Endothelial cell of umbilical vein (primary cell): ENCODE measurements around the gene IZUMO2. TPM values are rescaled to one million over a fixed set of nuclear protein-coding genes. Genes with fewer than 3 reads are reported as not detected.
"Not testable (repeated sequence)": the region's sequence is repeated elsewhere in the genome, so short reads cannot be mapped to it uniquely, and the experiment has no call there.

ENCODE experiments used
- BruUV-seq: library from RNA; stranded (reverse); fragments of 400-500 nt; replicated peaks from 2 replicates; lab custom pipeline; 2021; lab: Mats Ljungman, UMichigan
- CTCF ChIA-PET: fragments of 300-600, 350-600 bp; sonication (Branson Sonifier 250); formaldehyde crosslinking; loops from one replicate; lab custom pipeline; 2021; ENCODE audit warnings: antibody characterized with exemption, inconsistent platforms; lab: Charles Lee
- POLR2A ChIA-PET: fragments of 300-600, 350-600 bp; sonication (Branson Sonifier 250); formaldehyde crosslinking; loops from one replicate; lab custom pipeline; 2021; ENCODE audit warnings: antibody characterized with exemption, inconsistent platforms; lab: Charles Lee
- DNase-seq: peaks from one replicate; pipeline ENCODE4 v3.0.0-alpha.2; 2011; ENCODE audit warnings: low read depth, low spot score
- FAIRE-seq: peaks from 2 replicates; lab custom pipeline; 2011; peaks lifted over from hg19 to GRCh38; lab: Jason Lieb, UNC
- H2AFZ ChIP-seq: 2 replicates; pipeline ENCODE4 v1.6.0; 2012; ENCODE audit warnings: low read depth, low read length, control low read depth, inconsistent platforms
- H3K27ac ChIP-seq: 2 replicates; pipeline ENCODE4 v1.5.1; 2011; ENCODE audit warnings: low read depth, mild to moderate bottlenecking, control low read depth, low read length, moderate library complexity; ENCODE audit not compliant: insufficient read depth
- H3K27me3 ChIP-seq, 2 experiments: 2 replicates each; pipeline versions ENCODE4 v1.6.0 to v1.6.1; 2011; ENCODE audit warnings: low read length in 2 of 2, mixed read lengths in 1 of 2; ENCODE audit not compliant: control insufficient read depth in 2 of 2, insufficient read depth in 2 of 2
- H3K36me3 ChIP-seq, 2 experiments: 2 replicates in 1 of 2; 3 replicates in 1 of 2; pipeline ENCODE4 v1.5.1; 2011; ENCODE audit warnings: low read length in 2 of 2, mild to moderate bottlenecking in 1 of 2, moderate library complexity in 1 of 2; ENCODE audit not compliant: control insufficient read depth in 2 of 2, insufficient read depth in 2 of 2; ENCODE audit errors: extremely low read depth in 1 of 2
- H3K4me1 ChIP-seq: 3 replicates; pipeline ENCODE4 v1.5.1; 2011; ENCODE audit warnings: mild to moderate bottlenecking, low read length; ENCODE audit not compliant: control insufficient read depth, insufficient read depth; ENCODE audit errors: extremely low read depth
- H3K4me2 ChIP-seq: 2 replicates; pipeline ENCODE4 v1.6.1; 2011; ENCODE audit warnings: low read length, control low read depth, mixed read lengths; ENCODE audit not compliant: insufficient read depth
- H3K4me3 ChIP-seq, 3 experiments: fragments of 200-600 bp in 1 of 3; sonication (generic), shearing (Covaris generic) in 1 of 3; replicated peaks in 1 of 3; 2 replicates each; pipeline ENCODE4 v1.5.1; 2011 to 2016; ENCODE audit warnings: control low read depth in 3 of 3, low read length in 3 of 3, mild to moderate bottlenecking in 2 of 3, inconsistent platforms in 1 of 3, low read depth in 1 of 3, moderate library complexity in 1 of 3; ENCODE audit not compliant: insufficient read depth in 1 of 3
- H3K79me2 ChIP-seq: 2 replicates; pipeline ENCODE4 v1.6.0; 2012; ENCODE audit warnings: low read length, inconsistent platforms; ENCODE audit not compliant: control insufficient read depth, insufficient read depth
- H3K9ac ChIP-seq: replicated peaks from 2 replicates; pipeline ENCODE3; 2011; ENCODE audit warnings: low read length, control low read depth; ENCODE audit not compliant: insufficient read depth; ENCODE audit errors: extremely low read depth
- H3K9me1 ChIP-seq: replicated peaks from 3 replicates; pipeline ENCODE4 v1.6.0; 2011; ENCODE audit warnings: mild to moderate bottlenecking, low read length; ENCODE audit not compliant: control insufficient read depth, insufficient read depth; ENCODE audit errors: extremely low read depth
- H3K9me3 ChIP-seq: replicated peaks from 2 replicates; pipeline ENCODE4 v1.5.1; 2012; ENCODE audit warnings: low read length, inconsistent platforms; ENCODE audit not compliant: control insufficient read depth, insufficient read depth
- H4K20me1 ChIP-seq: replicated peaks from 2 replicates; pipeline ENCODE3; 2011; ENCODE audit warnings: mild to moderate bottlenecking, low read length; ENCODE audit not compliant: control insufficient read depth, insufficient read depth; ENCODE audit errors: extremely low read depth
- dilution Hi-C: fragments of 300-500 bp; cut with MboI; formaldehyde crosslinking; loops from one replicate; pipeline ENCODE4 v1.15.0; 2019; ENCODE audit warnings: low sequenced_read_pairs; ENCODE audit not compliant: extremely low pct_ligation_motif_present
- intact Hi-C: fragments of 100-400 bp; cut with micrococcal nuclease; formaldehyde crosslinking; loops from one replicate; pipeline ENCODE4 v1.10.0; 2022
- polyA plus RNA-seq, 4 experiments: library from polyadenylated mRNA; depleted of rRNA in 3 of 4; stranded (reverse) in 3 of 4; unstranded in 1 of 4; fragments of >200 nt; gene quantifications; 2 replicates each; pipeline versions ENCODE4 v1.2.1 to v1.2.3, GENCODE V29; 2011 to 2012; ENCODE audit warnings: missing spikeins in 1 of 4
- total RNA-seq: library from RNA; stranded (reverse); gene quantifications from 2 replicates; pipeline ENCODE4 v1.2.3, GENCODE V29; 2021

Gene IZUMO2
- total and polyA plus RNA-seq, 2 donors (not counting 3 experiments of a cell fraction or from before 2014, with no cell fraction given), result not detected

GRCh38 chr19:50133518-50134492 is 29.3 kb downstream of the IZUMO2 start:
- BruUV-seq, H3K36me3 ChIP-seq, FAIRE-seq, H3K27me3 ChIP-seq, H2AFZ ChIP-seq, H3K9me1 ChIP-seq, H3K4me1 ChIP-seq, DNase-seq, POLR2A ChIA-PET, H3K27ac ChIP-seq, H4K20me1 ChIP-seq, intact Hi-C loops, dilution Hi-C loops, H3K9me3 ChIP-seq, H3K79me2 ChIP-seq, H3K4me2 ChIP-seq, CTCF ChIA-PET, H3K4me3 ChIP-seq, H3K9ac ChIP-seq: not testable (repeated sequence)

DNA sequence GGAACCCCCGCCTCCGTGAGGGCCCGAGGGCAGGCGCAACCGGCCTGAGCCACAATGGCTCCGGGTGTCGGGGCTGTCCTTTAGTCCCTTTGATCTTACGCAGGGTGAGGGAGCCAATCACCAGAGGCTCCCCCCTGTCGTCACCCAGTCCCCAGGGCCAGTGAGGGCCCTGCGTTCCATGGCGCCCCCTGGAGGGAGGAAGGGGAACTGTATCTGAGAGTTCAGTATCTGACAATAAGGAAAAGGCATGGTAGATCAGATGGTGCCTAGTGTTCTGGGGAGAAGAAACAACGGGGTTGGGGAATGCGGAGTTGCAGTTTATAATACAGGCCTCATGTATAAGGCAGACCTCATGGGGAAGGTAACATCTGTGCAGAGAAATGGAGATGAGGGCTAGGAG is 59.1 kb downstream of the IZUMO2 start:
- CTCF ChIA-PET, H3K9ac ChIP-seq, H3K79me2 ChIP-seq, H3K9me1 ChIP-seq, FAIRE-seq, DNase-seq, dilution Hi-C loops, intact Hi-C loops, H2AFZ ChIP-seq, H4K20me1 ChIP-seq, BruUV-seq, H3K27me3 ChIP-seq, H3K4me3 ChIP-seq, POLR2A ChIA-PET, H3K36me3 ChIP-seq, H3K9me3 ChIP-seq, H3K4me2 ChIP-seq, H3K4me1 ChIP-seq, H3K27ac ChIP-seq: not testable (repeated sequence)

DNA sequence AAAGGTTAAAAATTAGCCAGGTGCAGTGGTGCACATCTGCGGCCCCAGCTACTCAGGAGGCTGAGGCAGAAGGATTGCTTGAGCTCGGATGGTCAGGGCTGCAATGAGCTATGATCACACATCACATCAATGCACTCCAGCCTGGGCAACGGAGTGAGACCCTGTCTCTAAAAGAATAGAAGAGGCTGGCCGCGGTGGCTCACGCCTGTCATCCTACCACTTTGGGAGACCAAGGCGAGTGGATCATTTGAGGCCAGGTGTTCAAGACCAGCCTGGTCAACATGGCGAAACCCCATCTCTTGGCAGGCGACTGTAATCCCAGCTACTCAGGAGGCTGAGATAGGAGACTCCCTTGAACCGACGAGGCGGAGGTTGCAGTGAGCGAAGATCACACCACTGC is 59.7 kb downstream of the IZUMO2 start:
- H3K27me3 ChIP-seq, H2AFZ ChIP-seq, FAIRE-seq, H3K9me3 ChIP-seq, H3K4me2 ChIP-seq, H3K4me1 ChIP-seq, dilution Hi-C loops, BruUV-seq, H3K9ac ChIP-seq, H3K79me2 ChIP-seq, intact Hi-C loops, POLR2A ChIA-PET, H3K9me1 ChIP-seq, H4K20me1 ChIP-seq, H3K4me3 ChIP-seq, CTCF ChIA-PET, H3K27ac ChIP-seq, H3K36me3 ChIP-seq, DNase-seq: not testable (repeated sequence)
